Muscle of leg (tissue), 11 donors: ENCODE measurements around the gene UPK3B. TPM values are rescaled to one million over a fixed set of nuclear protein-coding genes. Genes with fewer than 3 reads are reported as not detected.
"Not testable (repeated sequence)": the region's sequence is repeated elsewhere in the genome, so short reads cannot be mapped to it uniquely, and the experiment has no call there.

ENCODE experiments used
- DNase-seq: peaks from one replicate; pipeline ENCODE4 v3.0.0; 2013
- H3K27ac ChIP-seq: one replicate; pipeline ENCODE4 v1.5.1; 2013; ENCODE audit warnings: mild to moderate bottlenecking, low read length, control low read depth
- H3K27me3 ChIP-seq: one replicate; pipeline ENCODE4 v1.6.1; 2013; ENCODE audit warnings: low read length; ENCODE audit not compliant: control insufficient read depth, insufficient read depth
- H3K36me3 ChIP-seq: one replicate; pipeline ENCODE4 v1.6.1; 2013; ENCODE audit warnings: low read length; ENCODE audit not compliant: control insufficient read depth, insufficient read depth
- H3K4me1 ChIP-seq: one replicate; pipeline ENCODE4 v1.6.1; 2013; ENCODE audit warnings: low read length; ENCODE audit not compliant: control insufficient read depth, insufficient read depth
- H3K4me3 ChIP-seq: one replicate; pipeline ENCODE4 v1.5.1; 2013; ENCODE audit warnings: low read length, control low read depth
- H3K9me3 ChIP-seq: replicated peaks from 2 replicates; pipeline ENCODE4 v1.6.1; 2013; ENCODE audit warnings: low read depth, low read length; ENCODE audit not compliant: control insufficient read depth
- WGBS: methylation state at CpG from one replicate; pipeline ENCODE4 v1.1.5; 2013; ENCODE audit warnings: missing lambda C conversion rate; ENCODE audit not compliant: insufficient coverage; 5-methylcytosine and 5-hydroxymethylcytosine counted together
- polyA plus RNA-seq, 8 donors: library from polyadenylated mRNA; unstranded; fragments of 120-200 nt; gene quantifications; one replicate each; pipeline versions ENCODE4 v1.2.1 to v1.2.3, GENCODE V29; 2013; ENCODE audit warnings: inconsistent platforms in 1 of 8, low replicate concordance in 1 of 8; ENCODE audit not compliant: insufficient read length in 8 of 8, insufficient read depth in 1 of 8
- total RNA-seq: library from RNA; stranded (reverse); fragments of 120-200 nt; gene quantifications from one replicate; pipeline ENCODE4 v1.2.4, GENCODE V29; 2013

Gene UPK3B
- total and polyA plus RNA-seq, 9 donors = 0.16 to 4.3 (median 0.48) TPM; not detected in 1

DNA sequence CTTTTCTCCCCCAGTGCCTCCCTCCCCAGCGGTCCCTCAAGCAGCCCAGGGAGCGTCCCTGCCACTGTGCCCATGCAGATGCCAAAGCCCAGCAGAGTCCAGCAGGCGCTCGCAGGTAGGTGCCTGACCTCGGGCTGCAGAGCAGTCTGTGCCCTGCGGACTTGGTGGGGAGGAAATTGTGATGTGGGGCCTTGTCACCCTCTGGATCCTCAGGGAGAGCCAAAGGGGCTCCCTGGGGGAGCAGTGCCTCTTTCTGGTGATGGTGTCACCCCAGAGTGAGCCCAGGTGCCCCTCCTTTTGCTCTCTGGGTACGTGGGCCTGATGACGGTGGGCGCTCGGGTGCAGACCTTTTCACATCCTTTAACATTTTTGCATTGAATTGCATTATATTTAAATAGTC, 18.2 kb upstream of the UPK3B start:
- not testable (repeated sequence) for H3K27me3 ChIP-seq, H3K4me1 ChIP-seq, H3K27ac ChIP-seq, H3K36me3 ChIP-seq, H3K9me3 ChIP-seq, H3K4me3 ChIP-seq, DNase-seq
- no CpG with 5 or more reads among the region's 10 CpGs for WGBS

DNA sequence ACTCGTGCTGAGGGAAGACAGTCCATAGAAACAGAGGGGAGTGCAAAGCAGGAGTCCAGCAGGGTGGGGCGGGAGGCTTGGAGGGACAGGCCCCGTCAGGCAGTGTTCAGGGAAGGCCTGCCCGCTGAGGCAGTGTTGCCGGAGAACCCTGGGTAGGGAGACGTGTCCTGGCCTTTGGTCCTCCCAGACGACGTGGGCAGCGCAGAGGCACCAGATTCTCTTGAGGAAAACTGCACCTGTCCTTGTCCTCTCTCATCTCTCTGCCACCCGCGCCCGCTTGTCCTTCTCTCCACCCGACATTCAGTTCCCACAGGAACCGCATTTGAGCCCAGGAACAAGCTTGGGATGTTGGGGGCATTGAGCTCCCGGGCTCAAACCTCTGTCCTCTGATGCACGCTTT, 14.6 kb upstream of the UPK3B start:
- 88% methylated on average over 3 of the region's 16 CpGs for WGBS
- not testable (repeated sequence) for H3K4me3 ChIP-seq, H3K4me1 ChIP-seq, H3K36me3 ChIP-seq, H3K27ac ChIP-seq, DNase-seq, H3K9me3 ChIP-seq, H3K27me3 ChIP-seq

GRCh38 chr7:76497918-76498582, 12.3 kb upstream of the UPK3B start:
- H3K36me3 ChIP-seq, H3K4me3 ChIP-seq, H3K9me3 ChIP-seq, DNase-seq, H3K4me1 ChIP-seq, H3K27me3 ChIP-seq, H3K27ac ChIP-seq: not testable (repeated sequence)
- no CpG with 5 or more reads among the region's 27 CpGs for WGBS

GRCh38 chr7:76498583-76499200, 11.7 kb upstream of the UPK3B start:
- H3K36me3 ChIP-seq, H3K27me3 ChIP-seq, H3K27ac ChIP-seq, H3K4me1 ChIP-seq, H3K4me3 ChIP-seq, DNase-seq, H3K9me3 ChIP-seq: not testable (repeated sequence)
- WGBS = 93% methylated on average over 2 of the region's 10 CpGs

- H3K27ac ChIP-seq, H3K27me3 ChIP-seq, H3K4me3 ChIP-seq, H3K9me3 ChIP-seq, H3K36me3 ChIP-seq, DNase-seq, H3K4me1 ChIP-seq: not testable (repeated sequence)
- no CpG with 5 or more reads among the region's 28 CpGs for WGBS
These were observed 11.0 kb upstream of the UPK3B start for GRCh38 chr7:76499201-76499923.

GRCh38 chr7:76499924-76500241, 10.5 kb upstream of the UPK3B start:
- not testable (repeated sequence) for H3K4me1 ChIP-seq, DNase-seq, H3K27ac ChIP-seq, H3K4me3 ChIP-seq, H3K36me3 ChIP-seq, H3K9me3 ChIP-seq, H3K27me3 ChIP-seq
- WGBS = no CpG with 5 or more reads among the region's 19 CpGs

GRCh38 chr7:76502224-76502623, 8.1 kb upstream of the UPK3B start:
- H3K4me1 ChIP-seq, H3K27ac ChIP-seq, DNase-seq, H3K9me3 ChIP-seq, H3K27me3 ChIP-seq, H3K4me3 ChIP-seq: not testable (repeated sequence)
- peaks cover 21% of the 10 kb centered on the region for H3K36me3 ChIP-seq
- 100% methylated on average over 2 of the region's 13 CpGs for WGBS

GRCh38 chr7:76502836-76503235, 7.5 kb upstream of the UPK3B start:
- not testable (repeated sequence) for H3K4me1 ChIP-seq, DNase-seq, H3K4me3 ChIP-seq, H3K27me3 ChIP-seq, H3K9me3 ChIP-seq, H3K27ac ChIP-seq
- WGBS = 76% methylated on average over 4 of the region's 16 CpGs
- H3K36me3 ChIP-seq = peaks cover 21% of the 10 kb centered on the region

DNA sequence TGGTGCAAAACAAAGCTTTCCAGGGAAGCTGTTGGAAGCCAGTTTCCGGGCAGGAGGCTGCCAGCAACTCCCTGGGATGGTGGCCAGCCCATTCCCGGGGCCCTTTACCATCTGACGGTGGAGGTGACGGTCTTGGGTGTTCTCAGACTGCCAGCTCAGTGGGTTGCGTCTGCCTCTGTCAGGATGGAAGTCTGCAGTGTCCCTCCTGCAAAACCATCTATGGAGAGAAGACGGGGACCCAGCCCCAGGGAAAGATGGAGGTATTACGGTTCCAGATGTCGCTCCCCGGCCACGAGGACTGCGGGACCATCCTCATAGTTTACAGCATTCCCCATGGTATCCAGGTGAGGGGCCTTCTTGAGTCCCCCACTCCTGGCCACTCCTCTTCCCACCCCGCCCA, 7.1 kb upstream of the UPK3B start:
- not testable (repeated sequence) for DNase-seq, H3K9me3 ChIP-seq, H3K4me1 ChIP-seq, H3K27ac ChIP-seq, H3K4me3 ChIP-seq, H3K27me3 ChIP-seq
- peaks cover 21% of the 10 kb centered on the region for H3K36me3 ChIP-seq
- no CpG with 5 or more reads among the region's 12 CpGs for WGBS

GRCh38 chr7:76504351-76505167, 5.8 kb upstream of the UPK3B start:
- not testable (repeated sequence) for H3K4me3 ChIP-seq, H3K9me3 ChIP-seq, H3K27ac ChIP-seq, DNase-seq, H3K4me1 ChIP-seq, H3K27me3 ChIP-seq
- peaks cover 21% of the 10 kb centered on the region for H3K36me3 ChIP-seq
- WGBS = 81% methylated on average over 13 of the region's 33 CpGs
